Measurements from ENCODE around the gene SLC12A9.

Gene SLC12A9

DNA sequence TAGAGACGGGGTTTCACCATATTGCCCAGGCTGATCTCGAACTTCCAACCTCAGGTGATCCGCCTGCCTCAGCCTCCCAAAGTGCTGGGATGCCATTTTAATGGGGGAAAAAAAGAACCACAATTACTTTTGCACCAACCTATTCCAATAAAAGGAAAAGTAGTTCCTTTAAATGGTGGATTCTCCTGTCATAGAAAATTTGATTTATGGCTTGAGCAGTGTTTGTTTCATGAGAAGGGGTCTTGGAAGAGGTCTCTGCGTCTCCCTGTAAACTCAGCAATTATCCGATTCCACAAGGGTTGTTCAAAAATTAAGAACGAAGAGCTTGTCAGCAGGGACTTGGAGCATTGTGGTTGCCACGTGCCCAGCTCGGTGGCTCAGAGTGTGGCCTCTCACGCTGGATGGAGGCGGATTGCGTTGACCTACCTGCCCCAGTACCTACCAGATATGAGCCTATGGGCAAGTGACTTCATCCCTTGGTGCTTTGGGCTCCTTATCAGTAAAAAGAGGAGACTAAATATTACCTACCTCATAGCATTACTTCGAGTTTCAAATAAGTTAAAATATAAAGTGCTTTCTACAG is 11.8 kb downstream of the SLC12A9 start:
- DNase-seq = no peak

DNA sequence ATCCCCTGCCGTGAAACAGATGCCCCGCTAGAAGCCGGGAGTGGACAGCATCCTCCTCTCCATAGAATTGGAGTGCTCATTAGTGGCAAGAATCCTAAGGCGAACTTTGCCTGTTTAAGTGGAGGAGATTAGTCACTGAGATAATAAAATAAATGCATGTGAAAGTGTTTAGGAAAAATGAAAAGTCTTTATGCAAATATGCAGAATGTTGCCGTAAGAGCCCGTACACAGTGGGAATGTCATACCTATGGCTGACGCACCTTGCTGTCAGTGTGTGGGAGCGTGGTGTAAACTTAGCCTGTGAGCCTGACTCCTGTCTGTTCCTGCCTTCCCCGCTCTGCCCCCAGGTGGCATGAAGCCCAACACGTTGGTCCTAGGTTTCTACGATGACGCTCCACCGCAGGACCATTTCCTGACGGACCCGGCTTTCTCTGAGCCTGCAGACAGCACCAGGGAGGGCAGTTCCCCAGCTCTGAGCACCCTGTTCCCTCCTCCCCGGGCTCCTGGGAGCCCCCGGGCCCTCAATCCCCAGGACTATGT is 12.9 kb downstream of the SLC12A9 start:
- no peak for DNase-seq

DNA sequence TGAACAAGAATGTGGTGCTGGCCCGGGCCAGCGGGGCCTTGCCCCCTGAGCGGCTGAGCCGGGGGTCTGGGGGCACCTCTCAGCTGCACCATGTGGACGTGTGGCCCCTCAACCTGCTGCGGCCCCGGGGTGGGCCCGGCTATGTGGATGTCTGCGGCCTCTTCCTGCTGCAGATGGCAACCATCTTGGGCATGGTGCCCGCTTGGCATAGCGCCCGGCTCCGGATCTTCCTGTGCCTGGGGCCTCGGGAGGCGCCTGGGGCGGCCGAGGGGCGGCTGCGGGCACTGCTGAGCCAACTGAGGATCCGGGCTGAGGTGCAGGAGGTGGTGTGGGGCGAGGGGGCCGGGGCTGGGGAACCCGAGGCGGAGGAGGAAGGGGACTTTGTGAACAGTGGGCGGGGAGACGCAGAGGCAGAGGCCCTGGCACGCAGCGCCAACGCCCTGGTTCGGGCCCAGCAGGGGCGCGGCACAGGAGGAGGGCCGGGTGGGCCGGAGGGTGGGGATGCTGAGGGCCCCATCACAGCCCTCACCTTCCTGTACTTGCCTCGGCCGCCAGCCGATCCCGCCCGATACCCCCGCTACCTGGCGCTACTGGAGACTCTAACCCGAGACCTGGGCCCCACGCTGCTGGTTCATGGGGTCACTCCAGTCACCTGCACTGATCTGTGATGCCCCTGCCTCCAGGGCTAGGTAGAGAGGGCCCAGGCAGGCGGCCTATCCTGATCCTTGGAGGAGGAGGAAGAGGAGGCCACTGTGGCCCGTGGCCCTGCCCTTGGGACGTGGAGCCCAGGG is 13.6 kb downstream of the SLC12A9 start:
- DNase-seq = no peak

DNA sequence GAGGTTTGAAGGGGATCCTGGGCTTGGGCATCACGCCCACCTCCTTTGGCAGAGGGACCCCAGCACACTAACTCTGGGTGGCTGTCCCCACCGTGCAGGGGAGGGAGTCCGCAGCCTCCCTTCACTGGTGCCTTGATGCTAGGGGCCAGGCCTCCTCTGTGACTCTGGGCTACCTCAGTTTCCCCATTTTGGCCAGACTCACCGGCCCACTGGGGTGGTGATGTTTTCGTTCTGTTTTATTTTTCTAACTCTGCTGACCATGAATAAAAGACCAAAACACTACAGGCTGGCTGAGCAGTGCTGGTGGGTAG is 14.2 kb downstream of the SLC12A9 start:
- DNase-seq = no peak

DNA sequence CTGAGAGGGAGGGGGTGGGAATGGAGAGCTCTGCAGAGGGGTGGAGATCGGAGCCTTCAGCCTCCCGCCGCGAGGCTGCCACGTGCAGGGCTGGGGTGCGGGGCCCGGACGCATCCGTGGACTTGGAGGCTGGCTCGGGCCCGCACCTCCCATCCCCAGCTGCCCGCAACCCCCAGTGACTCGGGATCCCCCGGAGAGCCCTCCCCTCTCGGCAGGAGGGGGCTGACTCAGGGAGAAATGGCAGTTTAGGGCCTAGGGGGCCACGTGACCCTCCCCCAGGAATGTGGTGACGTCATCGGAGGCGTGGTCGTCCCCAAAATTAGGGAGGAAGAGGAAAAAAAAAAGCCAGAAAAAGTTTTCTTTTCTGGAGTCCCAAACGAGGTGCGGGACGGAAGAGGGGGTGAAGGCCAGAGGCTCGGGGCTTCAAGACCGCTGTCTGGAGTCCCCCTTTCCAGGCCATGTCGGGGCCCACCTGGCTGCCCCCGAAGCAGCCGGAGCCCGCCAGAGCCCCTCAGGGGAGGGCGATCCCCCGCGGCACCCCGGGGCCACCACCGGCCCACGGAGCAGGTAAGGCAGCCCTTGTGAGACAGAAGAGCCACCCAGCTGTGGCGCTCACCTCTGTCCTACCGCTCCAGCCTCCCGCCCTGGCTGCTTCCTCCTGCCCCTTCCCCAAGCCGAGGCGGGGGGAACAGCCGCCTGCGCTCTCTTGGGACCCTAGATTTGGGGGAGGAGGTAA is 14.7 kb downstream of the SLC12A9 start, which contains the start of gene TRIP6:
TRIP6 (plus strand) TSS at position 348 of the 736 bp plus-strand sequence; CDS start at position 459, 111 bp downstream.
- no peak for DNase-seq

DNA sequence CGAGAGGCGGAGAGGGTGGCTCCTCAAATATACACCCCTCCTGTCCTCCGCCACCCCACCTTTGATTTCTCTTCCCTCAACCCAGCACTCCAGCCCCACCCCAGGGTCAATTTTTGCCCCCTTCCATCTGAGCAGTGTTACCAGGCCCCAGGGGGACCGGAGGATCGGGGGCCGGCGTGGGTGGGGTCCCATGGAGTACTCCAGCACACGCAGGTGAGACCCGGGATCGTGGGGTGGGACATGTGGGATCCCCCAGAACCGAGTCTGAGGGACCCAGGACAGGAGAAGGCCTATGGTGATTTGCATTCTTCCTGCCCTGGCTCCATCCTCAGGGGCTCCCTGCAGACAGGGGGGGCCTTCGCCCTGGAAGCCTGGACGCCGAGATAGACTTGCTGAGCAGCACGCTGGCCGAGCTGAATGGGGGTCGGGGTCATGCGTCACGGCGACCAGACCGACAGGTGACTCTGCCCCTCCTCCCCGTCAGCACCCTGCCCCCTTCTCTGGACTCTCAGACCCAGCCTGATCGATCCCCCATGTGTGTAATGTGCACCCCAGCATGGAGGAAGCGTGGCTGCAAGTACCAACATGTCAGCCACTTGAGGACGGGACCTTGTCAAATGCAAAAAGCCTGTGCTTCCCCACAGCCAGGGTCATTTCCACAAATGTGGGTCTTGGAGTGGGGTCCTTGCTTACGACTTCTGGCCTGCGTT is 15.4 kb downstream of the SLC12A9 start:
- no peak for DNase-seq

DNA sequence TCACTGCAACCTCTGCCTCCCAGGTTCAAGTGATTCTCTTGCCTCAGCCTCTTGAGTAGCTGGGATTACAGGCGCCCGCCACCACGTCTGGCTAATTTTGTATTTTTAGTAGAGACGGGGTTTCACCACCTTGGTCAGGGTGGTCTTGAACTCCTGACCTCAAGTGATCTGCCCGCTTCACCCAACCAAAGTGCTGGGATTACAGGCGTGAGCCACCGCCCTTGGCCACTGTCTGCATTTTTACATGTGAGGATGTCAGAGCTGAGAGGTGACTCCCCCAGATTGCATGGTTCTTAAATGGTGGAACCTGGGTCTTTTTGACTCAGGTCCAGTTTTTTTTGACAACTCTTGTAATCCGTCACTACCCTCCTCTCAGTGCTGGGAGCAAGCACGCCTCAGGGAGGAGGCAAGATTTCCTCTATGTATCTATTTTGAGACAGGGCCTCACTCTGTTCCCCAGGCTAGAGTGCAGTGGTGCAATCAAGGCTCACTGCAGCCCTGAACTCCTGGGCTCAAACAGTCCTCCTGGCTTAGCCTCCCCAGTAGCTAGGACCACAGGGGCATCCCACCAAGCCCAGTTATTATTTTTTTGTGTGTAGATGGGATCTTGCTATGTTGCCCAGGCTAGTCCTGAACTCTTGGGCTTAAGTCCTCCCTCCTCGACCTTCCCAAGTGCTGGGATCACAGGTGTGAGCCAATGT is 21.2 kb downstream of the SLC12A9 start:
- DNase-seq = no peak

DNA sequence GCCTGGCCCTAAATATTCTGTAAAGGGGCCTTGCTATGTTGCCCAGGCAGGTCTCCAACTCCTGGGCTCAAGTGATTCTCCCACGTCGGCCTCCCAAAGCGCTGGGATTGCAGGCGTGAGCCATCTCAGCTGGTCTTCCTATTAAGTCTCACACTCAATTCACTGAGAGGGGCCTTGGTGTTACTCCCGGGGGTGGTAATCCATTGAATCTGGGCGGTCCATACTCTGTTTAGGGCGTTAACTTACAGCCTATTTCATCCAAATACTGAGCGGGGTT is 21.7 kb downstream of the SLC12A9 start:
- no peak for DNase-seq

DNA sequence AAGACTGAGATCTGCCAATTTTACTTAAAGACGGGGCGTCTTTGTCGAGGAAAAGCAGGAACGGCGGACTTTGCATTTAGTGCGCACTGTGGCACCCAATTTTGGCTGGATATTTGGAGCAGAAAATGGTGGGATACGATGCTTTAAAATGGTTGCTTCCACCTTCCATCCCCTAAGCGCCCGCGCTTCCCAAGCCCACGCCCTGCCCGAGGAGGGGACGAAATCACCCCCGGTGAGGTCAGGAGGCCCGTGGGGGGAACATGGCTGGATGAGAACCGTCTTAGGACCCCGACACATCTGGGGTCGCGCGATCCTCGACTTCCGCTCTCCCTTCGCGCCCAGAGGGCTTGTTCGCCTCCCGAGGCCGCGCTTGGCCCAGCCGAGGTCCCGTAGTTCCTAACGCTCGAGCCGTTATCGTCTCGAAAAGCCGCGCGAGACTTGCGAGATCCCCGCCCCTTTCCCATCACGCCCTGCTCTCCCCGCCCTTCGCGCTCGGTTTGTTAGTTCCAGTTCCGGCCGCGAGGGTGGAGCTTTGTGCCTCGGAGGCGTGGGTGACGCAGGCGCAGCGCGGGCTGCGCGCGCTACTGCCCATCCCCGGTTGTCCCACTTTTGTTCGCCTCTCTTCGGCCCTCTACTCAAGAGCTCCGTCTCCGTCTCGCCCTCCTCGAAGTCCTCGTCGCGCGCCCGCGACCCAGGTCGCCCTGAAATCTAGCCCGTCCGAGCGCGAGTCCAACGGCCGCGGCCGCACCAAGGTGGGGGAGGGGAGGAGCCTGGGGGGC is 22.3 kb downstream of the SLC12A9 start, which contains the start of gene SRRT:
SRRT (plus strand) TSS at position 527 of the 779 bp plus-strand sequence. CDS start 488 bp downstream, outside the sequence.
- peak; percentile 98 for DNase-seq

DNA sequence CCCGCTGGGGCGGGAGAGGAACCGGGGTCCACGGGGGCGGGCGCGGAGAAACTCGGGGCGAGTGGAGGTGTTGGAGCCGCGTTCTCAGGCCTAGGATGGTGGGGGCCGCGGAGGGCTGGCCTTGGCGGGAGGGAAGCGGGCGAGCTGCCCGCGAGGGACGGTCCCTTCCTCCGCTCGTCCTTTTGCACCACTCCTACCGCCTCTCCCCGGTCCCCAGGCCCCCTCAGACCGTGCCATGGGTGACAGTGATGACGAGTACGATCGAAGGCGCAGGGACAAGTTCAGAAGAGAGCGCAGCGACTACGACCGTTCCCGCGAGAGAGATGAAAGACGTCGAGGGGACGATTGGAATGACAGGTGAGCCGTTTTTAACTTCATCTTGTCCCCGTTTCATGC is 22.8 kb downstream of the SLC12A9 start:
- no peak for DNase-seq

DNA sequence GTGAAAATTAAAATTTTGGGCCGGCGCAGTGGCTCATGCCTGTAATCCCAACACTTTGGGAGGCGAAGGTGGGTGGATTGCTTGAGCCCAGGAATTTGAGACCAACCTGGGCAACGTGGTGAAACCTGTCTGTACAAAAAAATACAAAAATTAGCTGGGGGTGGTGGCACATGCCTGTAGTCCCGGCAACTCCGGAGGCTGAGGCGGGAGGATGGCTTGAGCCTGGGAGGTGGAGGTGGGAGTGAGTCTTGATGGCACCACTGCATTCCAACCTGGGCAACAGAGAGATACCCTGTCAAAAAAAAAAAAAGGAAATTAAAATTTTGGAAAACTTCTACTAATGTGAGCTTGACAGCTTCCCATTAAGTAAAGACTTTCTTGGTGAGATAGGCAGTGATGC is 25.5 kb downstream of the SLC12A9 start:
- DNase-seq = no peak

DNA sequence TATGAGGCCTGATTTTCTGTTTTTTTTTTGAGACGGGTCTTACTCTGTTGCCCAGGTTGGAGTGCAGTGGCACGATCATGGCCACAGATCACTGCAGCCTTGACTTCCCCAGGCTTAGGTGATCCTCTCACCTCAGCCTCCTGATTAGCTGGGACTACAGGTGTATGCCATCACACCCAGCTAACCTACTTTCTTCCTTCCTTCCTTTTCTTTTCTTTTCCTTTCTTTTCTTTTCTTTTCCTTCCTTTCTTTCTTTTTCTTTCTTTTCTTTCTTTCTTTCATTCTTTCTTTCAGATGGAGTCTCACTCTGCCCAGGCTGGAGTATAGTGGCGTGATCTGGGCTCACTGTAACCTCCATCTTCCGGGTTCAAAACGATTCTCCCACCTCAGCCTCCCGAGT is 26.2 kb downstream of the SLC12A9 start:
- DNase-seq = no peak

DNA sequence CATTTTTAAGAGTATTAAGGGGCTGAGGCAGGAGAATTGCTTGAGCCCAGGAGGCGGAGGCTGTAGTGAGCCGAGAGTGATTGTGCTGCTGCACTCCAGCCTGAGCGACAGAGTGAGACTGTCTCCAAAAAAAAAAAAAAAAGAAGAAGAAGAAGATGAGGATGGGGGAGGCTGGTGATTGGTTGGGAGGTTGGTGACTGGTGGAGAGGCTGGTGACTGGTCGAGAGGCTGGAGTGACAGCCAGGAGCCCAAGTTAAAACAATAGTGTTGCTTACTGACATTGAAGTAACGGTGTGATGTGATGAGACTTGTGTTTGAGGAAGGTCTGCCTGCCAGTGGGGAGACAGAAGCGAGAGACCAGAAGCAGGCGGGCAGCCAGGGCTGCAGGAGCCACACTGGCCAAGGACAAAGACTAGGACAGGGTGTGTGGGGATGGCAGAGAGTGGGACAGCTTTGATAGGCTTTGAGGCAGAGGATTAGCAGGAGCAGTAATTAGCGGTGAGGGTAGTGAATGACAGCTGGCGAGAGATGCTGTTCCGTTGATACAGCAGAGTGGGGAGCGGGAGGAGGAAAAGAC is 27.3 kb downstream of the SLC12A9 start:
- no peak for DNase-seq

DNA sequence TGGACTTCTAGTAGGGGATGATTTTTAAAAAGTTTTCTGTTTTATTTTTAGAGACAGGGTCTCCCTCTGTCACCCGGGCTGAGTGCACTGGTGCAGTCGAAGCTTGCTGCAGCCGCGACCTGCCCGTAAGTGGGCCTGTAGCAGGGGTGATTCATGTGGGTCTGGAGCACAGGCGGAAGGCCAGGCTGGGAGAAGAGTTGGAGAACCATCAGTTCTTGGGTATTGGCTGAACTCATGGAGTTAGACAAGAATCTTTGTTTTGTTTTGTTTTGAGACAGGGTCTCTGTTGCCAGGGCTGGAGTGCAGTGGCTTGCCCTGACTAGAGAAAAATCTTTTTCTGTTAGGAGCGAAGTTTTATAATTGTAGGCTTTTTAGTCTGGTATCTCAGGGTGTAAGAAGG is 28.1 kb downstream of the SLC12A9 start:
- no peak for DNase-seq

DNA sequence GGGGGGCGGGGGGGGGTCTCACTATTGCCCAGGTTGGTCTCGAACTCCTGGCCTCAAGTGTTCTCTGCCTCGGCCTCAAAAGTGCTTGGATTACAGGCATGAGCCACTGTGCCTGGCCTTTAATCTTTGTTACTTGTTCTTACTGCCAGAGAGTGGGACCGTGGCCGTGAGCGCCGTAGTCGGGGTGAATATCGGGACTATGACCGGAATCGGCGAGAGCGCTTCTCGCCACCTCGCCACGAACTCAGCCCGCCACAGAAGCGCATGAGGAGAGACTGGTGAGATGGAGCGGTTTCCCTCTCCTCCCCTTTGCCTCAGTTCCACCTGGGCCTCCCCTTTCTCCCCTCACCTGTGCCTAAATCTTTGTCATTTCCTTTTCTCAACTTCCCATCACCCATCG is 28.6 kb downstream of the SLC12A9 start:
- no peak for DNase-seq

DNA sequence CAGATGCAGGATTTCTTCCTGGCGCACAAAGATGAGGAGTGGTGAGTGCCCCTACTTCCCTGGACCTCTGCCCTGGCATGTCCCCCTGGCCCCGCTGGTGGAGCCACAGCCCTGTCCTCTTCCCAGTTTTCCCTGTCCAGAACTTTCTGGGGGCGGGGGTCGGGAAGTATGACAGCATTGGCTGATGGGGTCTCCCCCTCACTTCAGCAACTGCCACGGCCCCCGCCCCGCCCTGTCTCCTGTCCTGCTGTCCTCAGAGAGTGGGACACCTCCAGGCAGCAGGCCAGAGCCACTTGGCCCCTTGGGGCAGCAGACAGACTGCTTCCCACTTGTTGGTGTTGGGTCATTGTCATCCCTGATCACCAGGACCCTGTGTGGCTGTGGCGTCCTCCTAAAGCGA is 29.7 kb downstream of the SLC12A9 start:
- no peak for DNase-seq

DNA sequence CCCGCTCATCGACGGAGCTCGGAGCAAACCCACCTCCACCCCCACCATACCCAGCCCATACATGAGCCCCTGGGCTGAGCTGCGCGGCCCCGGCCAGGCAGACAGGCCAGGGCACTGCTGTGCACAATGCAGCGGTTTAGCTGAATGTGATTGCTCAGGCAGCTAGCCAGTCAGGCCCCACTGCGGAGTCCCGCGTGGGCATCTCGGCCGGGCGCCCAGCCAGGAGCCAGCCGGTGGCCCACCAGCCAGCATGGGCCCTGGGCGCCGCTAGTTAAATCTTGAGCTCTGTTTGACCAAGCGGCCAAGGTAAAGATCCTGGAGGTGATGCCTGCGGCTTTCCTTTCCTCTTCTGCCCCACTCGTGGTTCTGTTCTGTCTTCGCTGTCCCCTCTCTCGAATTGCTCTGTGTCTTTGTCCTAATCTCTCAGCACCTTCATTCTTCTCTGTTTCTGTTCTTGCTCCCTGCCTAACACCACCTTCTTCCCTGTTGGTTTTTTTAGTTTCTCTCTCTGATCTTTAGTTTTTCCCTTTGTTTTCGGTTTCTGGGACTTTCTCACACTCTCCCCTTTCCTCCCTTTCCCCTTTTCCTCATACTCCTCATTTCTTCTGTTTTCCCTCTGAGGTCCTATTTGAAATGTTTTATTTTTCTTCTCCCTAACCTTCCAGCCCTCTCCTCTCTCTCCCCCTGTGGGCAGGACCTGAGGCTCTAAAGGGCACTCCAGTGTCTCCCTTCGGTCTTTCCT is 30.4 kb downstream of the SLC12A9 start:
- DNase-seq = no peak

DNA sequence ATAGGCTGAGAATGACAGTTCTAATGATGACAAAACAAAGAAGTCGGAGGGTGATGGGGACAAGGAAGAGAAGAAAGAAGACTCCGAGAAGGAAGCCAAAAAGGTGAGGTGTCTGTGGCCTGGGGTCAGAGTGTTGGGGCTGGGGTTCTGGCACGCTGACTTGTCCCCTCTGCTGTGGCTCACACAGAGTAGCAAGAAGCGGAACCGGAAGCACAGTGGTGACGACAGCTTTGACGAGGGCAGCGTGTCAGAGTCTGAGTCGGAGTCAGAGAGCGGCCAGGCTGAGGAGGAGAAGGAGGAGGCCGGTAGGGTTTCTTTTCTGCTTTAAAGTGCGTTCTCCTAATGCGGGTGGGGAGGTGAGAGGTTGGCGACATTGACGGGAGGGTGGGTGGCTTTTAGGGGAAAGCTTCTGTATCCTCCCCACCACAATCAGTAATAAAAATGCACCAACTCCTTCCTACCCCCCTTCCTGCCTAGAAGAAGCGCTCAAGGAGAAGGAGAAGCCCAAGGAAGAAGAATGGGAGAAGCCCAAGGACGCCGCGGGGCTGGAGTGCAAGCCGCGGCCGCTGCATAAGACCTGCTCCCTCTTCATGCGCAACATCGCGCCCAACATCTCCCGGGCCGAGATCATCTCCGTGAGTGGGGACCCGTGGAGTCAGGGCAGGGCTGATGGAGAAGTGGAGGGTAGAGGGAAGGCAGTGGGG is 32.4 kb downstream of the SLC12A9 start:
- no peak for DNase-seq

DNA sequence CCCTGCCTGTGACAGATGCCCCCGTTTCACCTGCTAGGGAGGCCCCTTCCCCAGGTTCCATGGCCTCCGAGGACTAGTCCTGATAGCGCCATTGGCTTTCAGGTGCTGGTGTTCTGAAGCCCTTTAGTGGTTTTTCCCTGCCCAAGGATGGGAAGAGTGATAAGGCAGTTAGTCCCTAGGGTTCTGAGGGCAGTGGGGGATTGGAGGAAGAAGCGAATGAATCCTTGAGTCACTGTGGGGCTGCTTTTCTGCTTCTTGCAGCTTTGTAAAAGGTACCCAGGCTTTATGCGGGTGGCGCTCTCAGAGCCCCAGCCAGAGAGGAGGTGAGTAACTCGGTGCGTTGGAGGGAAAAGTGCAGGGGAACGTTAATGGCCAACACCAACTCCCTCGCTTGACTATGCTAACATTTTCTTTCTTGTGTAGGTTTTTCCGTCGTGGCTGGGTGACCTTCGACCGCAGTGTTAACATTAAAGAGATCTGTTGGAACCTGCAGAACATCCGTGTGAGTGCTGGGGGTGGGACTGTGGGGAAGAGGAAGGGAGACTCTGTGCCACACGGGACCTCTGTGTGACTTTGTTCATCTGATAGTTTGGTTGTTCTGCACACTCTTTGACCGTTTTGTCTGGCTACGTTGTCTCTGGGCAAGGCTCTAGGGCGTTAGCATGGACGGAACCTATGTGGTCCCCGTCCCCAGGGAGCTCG is 33.1 kb downstream of the SLC12A9 start:
- no peak for DNase-seq
